HepG2 (cell line): ENCODE measurements around the gene MDFIC. TPM values are rescaled to one million over a fixed set of nuclear protein-coding genes. Genes with fewer than 3 reads are reported as not detected.

Source experiments
- ATAC-seq: fragments of 200-7000 bp; cut with Tn5 transposase; 3 replicates; pipeline ENCODE4 v1.9.1; 2020; ENCODE audit warnings: mild to moderate bottlenecking, moderate library complexity
- BruUV-seq: library from RNA; stranded (reverse); fragments of 400-500 nt; replicated peaks from 2 replicates; lab custom pipeline; 2021; lab: Mats Ljungman, UMichigan
- CTCF ChIA-PET: fragments of 300-600 bp; formaldehyde crosslinking; extraction: SDS; loops from one replicate; lab custom pipeline; 2021; ENCODE audit warnings: low total read pairs, inconsistent platforms, low intra/inter-chr PET ratio; lab: Yijun Ruan, JAX
- POLR2A ChIA-PET: fragments of 350-600 bp; sonication (Branson Sonifier 250); formaldehyde crosslinking; loops from one replicate; lab custom pipeline; 2020; ENCODE audit warnings: antibody characterized with exemption, inconsistent platforms; lab: Yijun Ruan, JAX
- DNase-seq: peaks from one replicate; pipeline ENCODE4 v3.0.0-alpha.2; 2015; ENCODE audit warnings: low spot score
- FAIRE-seq: peaks from 3 replicates; lab custom pipeline; 2011; peaks lifted over from hg19 to GRCh38; lab: Jason Lieb, UNC
- H2AFZ ChIP-seq: one replicate; pipeline ENCODE4 v1.6.1; 2011; ENCODE audit warnings: low read length, inconsistent platforms
- H3K27ac ChIP-seq: fragments of 300-600 bp; 3 replicates; pipeline ENCODE4 v1.8.0; 2011; ENCODE audit warnings: mixed run types, mild to moderate bottlenecking, mixed read lengths, low read length, inconsistent platforms; ENCODE audit not compliant: insufficient read depth; ENCODE audit errors: extremely low read length
- H3K27me3 ChIP-seq, 2 experiments: fragments of 200-600 bp in 1 of 2; 2 replicates in 1 of 2; 3 replicates in 1 of 2; pipeline versions ENCODE4 v1.6.0 to v1.8.0; 2011; ENCODE audit warnings: low read length in 2 of 2, mild to moderate bottlenecking in 2 of 2, moderate library complexity in 2 of 2, inconsistent platforms in 1 of 2; ENCODE audit not compliant: insufficient read depth in 2 of 2, control insufficient read depth in 1 of 2
- H3K36me3 ChIP-seq, 2 experiments: fragments of 200-600 bp in 1 of 2; replicated peaks in 1 of 2; 2 replicates in 1 of 2; 3 replicates in 1 of 2; pipeline versions ENCODE4 v1.5.1 to v1.8.0; 2011; ENCODE audit warnings: low read length in 2 of 2, inconsistent platforms in 1 of 2; ENCODE audit not compliant: insufficient read depth in 2 of 2, control insufficient read depth in 1 of 2
- H3K4me1 ChIP-seq: 2 replicates; pipeline ENCODE4 v1.5.1; 2012; ENCODE audit warnings: low read length, inconsistent platforms; ENCODE audit not compliant: insufficient read depth
- H3K4me2 ChIP-seq: 2 replicates; pipeline ENCODE4 v1.6.0; 2011; ENCODE audit warnings: low read depth, low read length, inconsistent platforms
- H3K4me3 ChIP-seq, 3 experiments: fragments of 200-600 bp in 1 of 3; sonication (generic), shearing (Covaris generic) in 1 of 3; replicated peaks in 1 of 3; 2 replicates each; pipeline ENCODE4 v1.5.1; 2011 to 2016; ENCODE audit warnings: low read length in 3 of 3, inconsistent platforms in 2 of 3, low read depth in 2 of 3, mild to moderate bottlenecking in 2 of 3, control low read depth in 1 of 3, mixed read lengths in 1 of 3; ENCODE audit not compliant: insufficient read depth in 1 of 3
- H3K79me2 ChIP-seq: one replicate; pipeline ENCODE4 v1.6.1; 2011; ENCODE audit warnings: low read length, inconsistent platforms; ENCODE audit not compliant: insufficient read depth
- H3K9ac ChIP-seq: 2 replicates; pipeline ENCODE4 v1.6.0; 2011; ENCODE audit warnings: mild to moderate bottlenecking, low read depth, low read length, inconsistent platforms; ENCODE audit not compliant: insufficient read depth
- H3K9me3 ChIP-seq: 2 replicates; pipeline ENCODE4 v1.5.1; 2012; ENCODE audit warnings: mild to moderate bottlenecking, low read length
- H4K20me1 ChIP-seq: 2 replicates; pipeline ENCODE4 v1.6.0; 2011; ENCODE audit warnings: inconsistent platforms, mild to moderate bottlenecking, low read length, moderate library complexity; ENCODE audit not compliant: insufficient read depth
- SMARCC2 ChIP-seq: fragments of 450-650 bp; IDR thresholded peaks from 2 replicates; pipeline ENCODE4 v1.6.1; 2017; ENCODE audit warnings: antibody characterized with exemption, mild to moderate bottlenecking
- TCF12 ChIP-seq, 2 experiments: fragments of 450-650 bp in 1 of 2; sonication (generic) in 1 of 2; formaldehyde crosslinking in 1 of 2; IDR thresholded peaks; 2 replicates each; pipeline versions ENCODE4 v1.6.1 to v1.8.0; 2017 to 2022; ENCODE audit warnings: antibody characterized with exemption in 1 of 2, mild to moderate bottlenecking in 1 of 2, missing genetic modification reagents in 1 of 2, moderate library complexity in 1 of 2
- ZKSCAN8 ChIP-seq: IDR thresholded peaks from 2 replicates; pipeline ENCODE4 v1.6.1; 2016; ENCODE audit warnings: borderline replicate concordance, missing genetic modification reagents, missing compliant biosample characterization
- ZNF776 ChIP-seq: sonication (generic); formaldehyde crosslinking; IDR thresholded peaks from 2 replicates; pipeline ENCODE4 v1.4.0; 2020; ENCODE audit warnings: mild to moderate bottlenecking, missing genetic modification reagents
- ZNF816 ChIP-seq: sonication (generic); formaldehyde crosslinking; IDR thresholded peaks from 2 replicates; pipeline ENCODE4 v1.8.0; 2022; ENCODE audit warnings: missing genetic modification reagents, mild to moderate bottlenecking, borderline replicate concordance
- WGBS: methylation state at CpG from one replicate; pipeline ENCODE4 v1.1.6; 2017; ENCODE audit warnings: low lambda C conversion rate; 5-methylcytosine and 5-hydroxymethylcytosine counted together
- in situ Hi-C: cut with HindIII; loops from 2 replicates; pipeline ENCODE4 v1.10.0; 2017; ENCODE audit warnings: low pct_unique_long_range_greater_than_20kb; ENCODE audit not compliant: extremely low pct_ligation_motif_present
- intact Hi-C: fragments of 100-400 bp; cut with micrococcal nuclease; formaldehyde crosslinking; loops from one replicate; pipeline ENCODE4 v1.10.0; 2022; ENCODE audit not compliant: unreplicated experiment
- polyA plus RNA-seq, 8 experiments: library from polyadenylated mRNA; depleted of rRNA in 3 of 8; stranded (reverse) in 7 of 8; unstranded in 1 of 8; fragments of >200 nt; fragmentation: Illumina TruSeq in 4 of 8; extraction: Trizol in 4 of 8; gene quantifications; 2 replicates each; pipeline versions ENCODE4 v1.2.1 to v1.2.3, GENCODE V29; 2011 to 2016; ENCODE audit warnings: low read depth in 4 of 8, missing spikeins in 1 of 8, mixed read lengths in 1 of 8; ENCODE audit not compliant: insufficient read depth in 1 of 8
- total RNA-seq, 5 experiments: library from RNA; depleted of rRNA; stranded (reverse); fragments of >200 nt; fragmentation: Illumina TruSeq; extraction: Trizol; gene quantifications; 2 replicates each; pipeline ENCODE4 v1.2.3, GENCODE V29; 2016; ENCODE audit warnings: low read depth in 1 of 5
- TF ChIP-seq, protein P1 (sequence below): sonication (generic); formaldehyde crosslinking; IDR thresholded peaks from 2 replicates; pipeline ENCODE4 v1.5.0; 2020; ENCODE audit warnings: missing genetic modification reagents
- TF ChIP-seq, protein P2 (sequence below): IDR thresholded peaks from 2 replicates; pipeline ENCODE4 v1.6.1; 2016
- TF ChIP-seq, protein P3 (sequence below): sonication (generic); formaldehyde crosslinking; IDR thresholded peaks from 2 replicates; pipeline ENCODE4 v1.9.0; 2021; ENCODE audit warnings: mild to moderate bottlenecking, missing genetic modification reagents

The MDFIC gene
- total and polyA plus RNA-seq, 2 of the 13 experiments (the other 11 are each of a cell fraction or from before 2014, with no cell fraction given), result 0.13 TPM; not detected in 1

DNA sequence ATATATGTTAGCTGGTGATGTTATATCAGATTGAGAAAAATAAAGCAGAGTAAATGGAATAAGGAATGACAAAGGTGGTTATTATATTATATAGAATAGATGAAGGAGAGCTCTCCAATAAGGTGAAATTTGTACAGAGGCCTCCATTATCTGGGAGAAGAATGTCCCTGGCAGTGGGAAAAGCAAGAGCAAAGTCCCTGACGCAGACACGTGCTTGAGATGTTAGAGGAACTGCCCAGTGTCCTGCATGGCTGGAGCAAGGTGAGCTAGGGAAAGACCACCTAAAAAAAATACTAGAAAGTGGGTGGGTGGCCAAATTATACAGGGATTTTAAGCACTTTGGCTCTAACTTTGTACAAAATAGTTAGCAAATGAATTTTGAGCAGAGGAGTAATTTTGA lies 120.7 kb downstream of the MDFIC start:
- ChIA-PET CTCF (no interaction called here), POLR2A (no interaction called here)
- Histone ChIP-seq H2AFZ (no peak overlapping the region), H3K4me1 (no peaks in the 10 kb centered on the region), H3K9me3 (no peaks in the 10 kb centered on the region), H3K27me3 (no peaks in the 10 kb centered on the region), H3K79me2 (no peaks in the 10 kb centered on the region), H4K20me1 (no peaks in the 10 kb centered on the region), H3K9ac (no peak overlapping the region), H3K4me3 (no peak overlapping the region), H3K27ac (no peak overlapping the region), H3K36me3 (no peaks in the 10 kb centered on the region), H3K4me2 (no peak overlapping the region)
- TF ChIP-seq ZNF816 (no peak), ZKSCAN8 (CRISPR knock-in tag) (no peak), ZNF776 (CRISPR knock-in tag) (no peak)
- ATAC-seq, result no peak
- no TSS peak for BruUV-seq
- intact Hi-C loops (no loop called here), in situ Hi-C loops (no loop called here)
- no peak for DNase-seq
- WGBS, result 17% methylated on average over 2 of the region's 2 CpGs
- FAIRE-seq, result no peak

DNA sequence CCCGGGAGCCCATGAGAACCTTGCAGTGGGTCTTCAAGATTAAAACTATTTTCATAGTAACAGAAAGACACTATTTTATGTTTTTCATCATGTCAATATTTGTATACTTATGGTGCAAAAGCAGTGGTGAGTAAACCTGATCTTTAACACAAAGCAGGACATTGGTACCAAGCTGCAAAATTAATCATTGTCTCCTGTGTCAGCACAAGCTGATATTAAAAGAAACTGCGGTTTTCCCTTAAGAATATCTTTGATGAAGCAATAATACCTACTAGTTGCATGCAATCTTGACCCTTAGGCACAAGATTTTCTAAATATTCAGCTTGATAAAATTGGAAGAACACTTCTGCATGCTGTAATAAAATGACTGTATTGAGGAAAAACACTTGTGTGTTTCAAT lies 121.7 kb downstream of the MDFIC start:
- ChIA-PET CTCF (no interaction called here), POLR2A (no interaction called here)
- in situ Hi-C loops (no loop called here), intact Hi-C loops (no loop called here)
- Histone ChIP-seq H3K4me1 (no peaks in the 10 kb centered on the region), H3K36me3 (no peaks in the 10 kb centered on the region), H3K4me3 (no peak overlapping the region), H3K9ac (no peak overlapping the region), H3K4me2 (no peak overlapping the region), H3K9me3 (no peaks in the 10 kb centered on the region), H2AFZ (no peak overlapping the region), H3K27me3 (no peaks in the 10 kb centered on the region), H4K20me1 (no peaks in the 10 kb centered on the region), H3K79me2 (no peaks in the 10 kb centered on the region), H3K27ac (no peak overlapping the region)
- DNase-seq, result no peak
- no peak for ATAC-seq
- 1% methylated on average over 2 of the region's 2 CpGs for WGBS
- BruUV-seq, result no TSS peak
- no peak for FAIRE-seq
- TF ChIP-seq, protein P1, sequence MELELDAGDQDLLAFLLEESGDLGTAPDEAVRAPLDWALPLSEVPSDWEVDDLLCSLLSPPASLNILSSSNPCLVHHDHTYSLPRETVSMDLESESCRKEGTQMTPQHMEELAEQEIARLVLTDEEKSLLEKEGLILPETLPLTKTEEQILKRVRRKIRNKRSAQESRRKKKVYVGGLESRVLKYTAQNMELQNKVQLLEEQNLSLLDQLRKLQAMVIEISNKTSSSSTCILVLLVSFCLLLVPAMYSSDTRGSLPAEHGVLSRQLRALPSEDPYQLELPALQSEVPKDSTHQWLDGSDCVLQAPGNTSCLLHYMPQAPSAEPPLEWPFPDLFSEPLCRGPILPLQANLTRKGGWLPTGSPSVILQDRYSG (CRISPR knock-in tag), result no peak
- TF ChIP-seq SMARCC2 (no peak), TCF12 (IDR thresholded peaks at IDR 0.05) (no peak), TCF12 (CRISPR knock-in tag; IDR thresholded peaks at IDR 0.05) (no peak)
- TF ChIP-seq, protein P2, sequence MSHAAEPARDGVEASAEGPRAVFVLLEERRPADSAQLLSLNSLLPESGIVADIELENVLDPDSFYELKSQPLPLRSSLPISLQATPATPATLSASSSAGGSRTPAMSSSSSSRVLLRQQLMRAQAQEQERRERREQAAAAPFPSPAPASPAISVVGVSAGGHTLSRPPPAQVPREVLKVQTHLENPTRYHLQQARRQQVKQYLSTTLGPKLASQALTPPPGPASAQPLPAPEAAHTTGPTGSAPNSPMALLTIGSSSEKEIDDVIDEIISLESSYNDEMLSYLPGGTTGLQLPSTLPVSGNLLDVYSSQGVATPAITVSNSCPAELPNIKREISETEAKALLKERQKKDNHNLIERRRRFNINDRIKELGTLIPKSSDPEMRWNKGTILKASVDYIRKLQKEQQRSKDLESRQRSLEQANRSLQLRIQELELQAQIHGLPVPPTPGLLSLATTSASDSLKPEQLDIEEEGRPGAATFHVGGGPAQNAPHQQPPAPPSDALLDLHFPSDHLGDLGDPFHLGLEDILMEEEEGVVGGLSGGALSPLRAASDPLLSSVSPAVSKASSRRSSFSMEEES (CRISPR knock-in tag), result no peak
- TF ChIP-seq, protein P3, sequence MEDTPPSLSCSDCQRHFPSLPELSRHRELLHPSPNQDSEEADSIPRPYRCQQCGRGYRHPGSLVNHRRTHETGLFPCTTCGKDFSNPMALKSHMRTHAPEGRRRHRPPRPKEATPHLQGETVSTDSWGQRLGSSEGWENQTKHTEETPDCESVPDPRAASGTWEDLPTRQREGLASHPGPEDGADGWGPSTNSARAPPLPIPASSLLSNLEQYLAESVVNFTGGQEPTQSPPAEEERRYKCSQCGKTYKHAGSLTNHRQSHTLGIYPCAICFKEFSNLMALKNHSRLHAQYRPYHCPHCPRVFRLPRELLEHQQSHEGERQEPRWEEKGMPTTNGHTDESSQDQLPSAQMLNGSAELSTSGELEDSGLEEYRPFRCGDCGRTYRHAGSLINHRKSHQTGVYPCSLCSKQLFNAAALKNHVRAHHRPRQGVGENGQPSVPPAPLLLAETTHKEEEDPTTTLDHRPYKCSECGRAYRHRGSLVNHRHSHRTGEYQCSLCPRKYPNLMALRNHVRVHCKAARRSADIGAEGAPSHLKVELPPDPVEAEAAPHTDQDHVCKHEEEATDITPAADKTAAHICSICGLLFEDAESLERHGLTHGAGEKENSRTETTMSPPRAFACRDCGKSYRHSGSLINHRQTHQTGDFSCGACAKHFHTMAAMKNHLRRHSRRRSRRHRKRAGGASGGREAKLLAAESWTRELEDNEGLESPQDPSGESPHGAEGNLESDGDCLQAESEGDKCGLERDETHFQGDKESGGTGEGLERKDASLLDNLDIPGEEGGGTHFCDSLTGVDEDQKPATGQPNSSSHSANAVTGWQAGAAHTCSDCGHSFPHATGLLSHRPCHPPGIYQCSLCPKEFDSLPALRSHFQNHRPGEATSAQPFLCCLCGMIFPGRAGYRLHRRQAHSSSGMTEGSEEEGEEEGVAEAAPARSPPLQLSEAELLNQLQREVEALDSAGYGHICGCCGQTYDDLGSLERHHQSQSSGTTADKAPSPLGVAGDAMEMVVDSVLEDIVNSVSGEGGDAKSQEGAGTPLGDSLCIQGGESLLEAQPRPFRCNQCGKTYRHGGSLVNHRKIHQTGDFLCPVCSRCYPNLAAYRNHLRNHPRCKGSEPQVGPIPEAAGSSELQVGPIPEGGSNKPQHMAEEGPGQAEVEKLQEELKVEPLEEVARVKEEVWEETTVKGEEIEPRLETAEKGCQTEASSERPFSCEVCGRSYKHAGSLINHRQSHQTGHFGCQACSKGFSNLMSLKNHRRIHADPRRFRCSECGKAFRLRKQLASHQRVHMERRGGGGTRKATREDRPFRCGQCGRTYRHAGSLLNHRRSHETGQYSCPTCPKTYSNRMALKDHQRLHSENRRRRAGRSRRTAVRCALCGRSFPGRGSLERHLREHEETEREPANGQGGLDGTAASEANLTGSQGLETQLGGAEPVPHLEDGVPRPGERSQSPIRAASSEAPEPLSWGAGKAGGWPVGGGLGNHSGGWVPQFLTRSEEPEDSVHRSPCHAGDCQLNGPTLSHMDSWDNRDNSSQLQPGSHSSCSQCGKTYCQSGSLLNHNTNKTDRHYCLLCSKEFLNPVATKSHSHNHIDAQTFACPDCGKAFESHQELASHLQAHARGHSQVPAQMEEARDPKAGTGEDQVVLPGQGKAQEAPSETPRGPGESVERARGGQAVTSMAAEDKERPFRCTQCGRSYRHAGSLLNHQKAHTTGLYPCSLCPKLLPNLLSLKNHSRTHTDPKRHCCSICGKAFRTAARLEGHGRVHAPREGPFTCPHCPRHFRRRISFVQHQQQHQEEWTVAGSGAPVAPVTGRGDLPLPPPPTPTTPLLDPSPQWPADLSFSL (CRISPR knock-in tag), result no peak
